DMS 273 treated with DMSO at 0.1 percent for 48 hours (cell line): ENCODE data around the gene TLK1.

ENCODE experiments used
- DNase-seq: peaks from one replicate; lab custom pipeline; 2025; lab: John Stamatoyannopoulos, UW

Gene TLK1

DNA sequence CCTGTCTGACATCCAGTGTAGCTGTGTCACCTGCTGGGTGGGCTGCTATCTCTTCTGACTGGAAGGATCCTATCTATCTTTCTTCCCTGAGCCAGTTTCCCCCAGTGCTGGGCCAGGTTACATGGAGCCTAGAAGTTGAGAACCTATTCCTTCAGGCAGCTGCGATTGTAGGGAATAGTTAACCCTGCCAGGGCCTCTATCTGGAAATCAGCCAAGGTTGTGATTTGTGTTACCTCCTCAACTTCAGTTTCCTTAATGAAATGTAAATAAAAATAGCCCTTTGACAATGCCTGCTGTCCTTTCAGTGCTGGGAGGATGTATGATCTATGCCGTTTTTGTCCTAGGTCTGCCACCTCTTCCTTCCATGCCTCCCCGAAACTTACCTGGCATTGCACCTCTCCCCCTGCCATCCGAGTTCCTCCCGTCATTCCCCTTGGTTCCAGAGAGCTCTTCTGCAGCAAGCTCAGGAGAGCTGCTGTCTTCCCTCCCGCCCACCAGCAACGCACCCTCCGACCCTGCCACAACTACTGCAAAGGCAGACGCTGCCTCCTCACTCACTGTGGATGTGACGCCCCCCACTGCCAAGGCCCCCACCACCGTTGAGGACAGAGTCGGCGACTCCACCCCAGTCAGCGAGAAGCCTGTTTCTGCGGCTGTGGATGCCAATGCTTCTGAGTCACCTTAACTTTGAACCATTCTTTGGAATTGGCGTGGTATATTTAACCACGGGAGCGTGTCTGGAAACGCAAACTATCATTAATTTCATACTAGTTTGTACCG, 195.1 kb downstream of the TLK1 start:
- no peak for DNase-seq

DNA sequence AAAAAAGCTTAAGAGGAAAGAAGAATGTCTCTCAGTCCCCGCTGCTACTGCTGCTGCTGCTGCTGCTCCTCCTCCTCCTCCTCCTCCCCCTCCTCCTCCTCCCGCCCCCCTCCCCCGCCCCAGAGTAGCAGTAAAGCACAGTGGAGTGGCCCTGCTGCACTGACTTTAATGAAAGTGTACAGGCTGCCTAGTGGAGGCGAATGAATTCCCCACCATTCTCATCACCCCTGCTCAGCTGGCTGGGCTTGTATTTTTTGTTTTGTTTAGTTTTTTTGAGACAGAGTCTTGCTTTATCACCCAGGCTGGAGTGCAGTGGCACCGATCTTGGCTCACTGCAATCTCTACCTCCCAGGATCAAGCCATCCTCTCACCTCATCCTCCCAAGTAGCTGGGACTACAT, 197.3 kb downstream of the TLK1 start:
- DNase-seq: no peak

DNA sequence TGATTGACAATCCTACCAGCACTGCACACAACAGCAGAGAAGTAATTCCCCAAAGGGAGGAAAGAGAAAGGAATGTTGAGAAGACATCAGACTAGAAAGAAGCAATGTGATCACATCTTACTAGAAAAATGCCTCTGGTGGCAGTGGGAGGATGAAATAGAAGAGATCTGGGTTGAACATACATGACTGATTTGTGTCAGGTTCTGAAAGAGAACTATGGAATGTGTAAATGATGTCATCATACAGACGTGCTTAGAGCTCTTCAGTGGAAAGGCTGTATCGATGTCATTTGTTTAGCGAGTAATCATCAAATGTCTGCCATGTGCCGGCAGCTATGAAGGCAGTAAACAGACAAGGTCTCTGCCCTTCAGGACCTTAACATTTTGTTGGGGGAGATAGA, 206.8 kb downstream of the TLK1 start:
- no peak for DNase-seq

DNA sequence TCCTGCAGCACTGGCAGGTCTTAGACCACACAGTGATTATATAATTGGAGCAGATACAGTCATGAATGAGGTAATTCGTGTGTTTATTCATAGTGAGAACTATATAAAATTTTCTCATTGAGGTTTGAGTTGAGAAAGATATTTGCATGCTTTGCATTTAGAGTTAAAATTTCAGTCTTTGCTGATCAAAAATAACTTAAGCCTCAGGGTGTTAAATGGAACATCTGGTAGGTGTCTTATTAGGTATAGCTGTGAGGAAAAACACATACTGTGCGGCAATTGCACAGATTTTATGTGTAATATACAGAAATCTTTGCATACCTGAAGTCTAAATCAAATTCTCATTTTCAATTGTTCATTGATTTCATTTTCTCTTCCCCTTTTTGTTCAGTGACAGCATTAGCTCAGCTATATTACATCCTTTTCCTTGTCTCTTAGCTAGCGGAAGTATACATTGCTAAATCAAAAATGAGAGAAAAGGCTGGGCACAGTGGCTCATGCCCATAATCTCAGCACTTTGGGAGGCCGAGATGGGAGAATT, 210.4 kb downstream of the TLK1 start:
- DNase-seq: no peak

DNA sequence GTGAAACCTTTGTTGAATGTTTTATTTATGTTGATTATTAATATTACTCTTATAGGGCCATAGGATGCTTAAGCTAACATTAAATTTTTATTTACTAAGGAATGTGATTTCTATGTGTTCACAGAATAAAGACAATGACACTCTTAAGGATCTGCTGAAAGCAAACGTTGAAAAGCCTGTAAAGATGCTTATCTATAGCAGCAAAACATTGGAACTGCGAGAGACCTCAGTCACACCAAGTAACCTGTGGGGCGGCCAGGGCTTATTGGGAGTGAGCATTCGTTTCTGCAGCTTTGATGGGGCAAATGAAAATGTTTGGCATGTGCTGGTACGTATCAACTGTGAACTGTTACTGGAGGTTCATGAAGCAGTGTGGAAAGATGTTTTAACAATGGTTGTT, 211.3 kb downstream of the TLK1 start:
- no peak for DNase-seq

DNA sequence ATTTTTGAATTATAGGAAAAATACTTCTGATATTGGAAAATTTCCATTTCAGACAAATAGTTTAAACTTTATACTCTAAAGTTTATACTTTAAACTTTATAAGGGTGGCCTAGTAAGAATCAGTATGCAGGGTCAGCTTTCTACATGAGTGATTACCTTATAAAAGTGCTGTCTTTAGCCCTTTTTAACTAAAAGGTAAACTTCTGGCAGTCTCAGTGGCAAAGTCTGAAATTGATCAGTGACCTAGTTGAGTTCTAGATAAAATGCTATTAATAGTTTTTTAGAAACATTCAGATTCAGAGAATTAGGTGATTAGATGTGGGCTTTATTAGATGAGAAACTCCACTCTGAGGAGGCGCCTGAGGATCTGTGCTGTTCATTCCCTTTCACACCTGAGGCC, 216.1 kb downstream of the TLK1 start:
- no peak for DNase-seq

DNA sequence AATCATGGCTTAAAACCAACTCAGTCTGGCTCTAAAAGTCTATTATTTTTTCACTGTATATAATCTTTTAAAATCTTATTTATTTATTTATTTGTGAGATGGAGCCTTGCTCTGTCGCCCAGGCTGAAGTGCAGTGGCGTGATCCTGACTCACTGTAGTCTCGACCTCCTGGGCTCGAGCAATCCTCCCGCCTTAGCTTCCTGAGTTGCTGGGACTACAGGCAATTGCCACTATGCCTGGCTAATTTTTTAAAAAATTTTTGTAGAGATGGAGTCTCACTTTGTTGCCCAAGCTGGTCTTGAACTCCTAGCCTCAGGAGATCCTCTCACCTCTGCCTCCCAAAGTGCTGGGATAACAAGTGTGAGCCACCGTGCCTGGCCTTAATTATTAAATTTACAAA, 217.1 kb downstream of the TLK1 start:
- DNase-seq: no peak

DNA sequence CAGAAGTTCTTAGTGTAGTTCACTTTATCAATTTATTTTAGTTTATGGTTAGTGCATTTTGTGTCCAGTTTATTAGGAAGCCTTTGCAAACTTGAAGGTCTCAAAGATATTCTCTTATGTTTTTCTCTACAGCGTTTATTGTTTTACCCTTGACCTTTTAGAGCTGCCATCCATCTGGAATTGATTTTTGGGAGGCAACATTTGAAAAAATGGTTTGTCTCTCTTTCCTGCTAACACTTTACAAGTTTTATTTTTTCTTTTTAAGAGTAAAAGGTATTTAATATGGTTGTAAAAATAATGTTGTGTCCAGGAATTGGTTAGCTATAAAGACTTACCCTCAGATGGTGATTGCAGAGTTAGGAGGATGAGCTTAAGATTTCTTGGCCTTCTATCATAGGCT, 217.7 kb downstream of the TLK1 start:
- no peak for DNase-seq

DNA sequence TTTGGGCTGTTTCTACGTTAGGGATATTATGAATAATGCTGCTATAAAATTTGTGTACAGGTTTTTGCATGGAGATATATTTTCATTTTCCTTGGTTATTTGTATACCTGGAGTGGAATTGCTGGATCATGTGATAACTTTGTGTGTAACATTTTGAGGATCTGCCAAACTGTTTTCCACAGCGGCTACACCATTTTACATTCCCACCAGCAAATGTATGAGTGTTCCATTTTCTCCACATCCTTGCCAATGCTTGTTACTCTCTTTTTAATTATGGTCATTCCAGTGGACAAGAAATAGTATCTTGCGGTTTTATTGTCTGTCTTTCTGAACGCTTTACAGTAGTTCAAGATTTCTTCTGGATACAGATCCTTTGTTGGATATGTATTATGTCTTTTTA, 218.1 kb downstream of the TLK1 start:
- DNase-seq: no peak
